Stimulated activated CD8-positive, alpha-beta memory T cell treated with anti-CD3 and anti-CD28 coated beads, Interleukin-7, amount 100 ng/mL, for 24 hours (primary cell): Measurements from ENCODE around the gene ZNF491.
"Not testable (repeated sequence)": the region's sequence is repeated elsewhere in the genome, so short reads cannot be mapped to it uniquely, and the experiment has no call there.

Experiments used
- DNase-seq: peaks from one replicate; pipeline ENCODE4 v3.0.0-alpha.2; 2020; ENCODE audit warnings: low read depth

Gene ZNF491

DNA sequence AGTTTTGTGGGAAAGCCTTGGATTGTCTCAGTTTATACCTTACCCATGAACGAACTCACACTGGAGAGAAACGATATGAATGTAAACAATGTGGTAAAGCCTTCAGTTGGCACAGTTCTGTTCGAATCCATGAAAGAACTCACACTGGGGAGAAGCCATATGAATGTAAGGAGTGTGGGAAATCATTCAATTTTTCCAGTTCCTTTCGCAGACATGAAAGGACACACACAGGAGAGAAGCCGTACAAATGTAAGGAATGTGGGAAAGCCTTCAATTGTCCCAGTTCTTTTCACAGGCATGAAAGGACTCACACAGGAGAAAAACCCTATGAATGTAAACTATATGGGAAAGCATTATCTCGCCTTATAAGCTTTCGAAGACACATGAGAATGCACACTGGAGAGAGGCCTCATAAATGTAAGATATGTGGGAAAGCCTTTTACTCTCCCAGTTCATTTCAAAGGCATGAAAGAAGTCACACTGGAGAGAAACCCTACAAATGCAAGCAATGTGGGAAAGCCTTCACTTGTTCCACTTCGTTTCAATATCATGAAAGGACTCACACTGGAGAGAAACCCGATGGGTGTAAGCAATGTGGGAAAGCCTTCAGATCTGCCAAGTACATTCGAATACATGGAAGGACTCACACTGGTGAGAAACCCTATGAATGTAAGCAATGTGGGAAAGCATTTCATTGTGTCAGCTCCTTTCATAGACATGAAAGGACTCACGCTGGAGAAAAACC is 8.2 kb downstream of the ZNF491 start:
- no peak for DNase-seq

DNA sequence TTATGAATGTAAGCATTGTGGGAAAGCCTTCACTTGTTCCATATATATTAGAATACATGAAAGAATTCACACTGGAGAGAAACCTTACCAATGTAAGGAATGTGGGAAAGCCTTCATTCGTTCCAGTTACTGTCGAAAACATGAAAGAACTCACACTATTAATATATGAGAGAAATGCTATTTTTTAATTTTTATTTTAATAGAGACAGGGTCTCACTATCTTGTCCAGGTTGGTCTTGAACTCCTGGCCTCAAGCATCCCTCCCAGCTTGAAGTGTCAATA is 8.7 kb downstream of the ZNF491 start:
- no peak for DNase-seq

GRCh38 chr19:11813703-11814028 is 15.3 kb downstream of the ZNF491 start:
- no peak for DNase-seq

GRCh38 chr19:11814029-11814699 is 15.8 kb downstream of the ZNF491 start, which contains the start of gene ZNF440:
ZNF440 (plus strand) TSS chr19:11814273; CDS start chr19:11814448, 175 bp downstream.
- peak; percentile 79 for DNase-seq

- no peak for DNase-seq
Measured at GRCh38 chr19:11814700-11815035, 16.3 kb downstream of the ZNF491 start.

- DNase-seq: no peak
Measured at GRCh38 chr19:11821474-11822109, 23.3 kb downstream of the ZNF491 start.

GRCh38 chr19:11828957-11829876 is 30.9 kb downstream of the ZNF491 start:
- DNase-seq: not testable (repeated sequence)

GRCh38 chr19:11832253-11832912 is 34.1 kb downstream of the ZNF491 start:
- DNase-seq: no peak

DNA sequence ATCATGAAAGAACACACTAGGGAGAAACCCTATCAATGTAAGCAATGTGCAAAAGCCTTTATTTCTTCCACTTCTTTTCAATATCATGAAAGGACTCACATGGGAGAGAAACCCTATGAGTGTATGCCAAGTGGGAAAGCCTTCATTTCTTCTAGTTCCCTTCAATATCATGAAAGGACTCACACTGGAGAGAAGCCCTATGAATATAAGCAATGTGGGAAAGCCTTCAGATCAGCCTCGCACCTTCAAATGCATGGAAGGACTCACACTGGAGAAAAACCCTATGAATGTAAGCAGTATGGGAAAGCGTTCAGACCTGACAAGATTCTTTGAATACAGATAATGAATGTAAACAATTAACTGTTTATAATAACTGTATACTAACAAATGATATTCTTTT is 35.2 kb downstream of the ZNF491 start:
- DNase-seq: no peak

DNA sequence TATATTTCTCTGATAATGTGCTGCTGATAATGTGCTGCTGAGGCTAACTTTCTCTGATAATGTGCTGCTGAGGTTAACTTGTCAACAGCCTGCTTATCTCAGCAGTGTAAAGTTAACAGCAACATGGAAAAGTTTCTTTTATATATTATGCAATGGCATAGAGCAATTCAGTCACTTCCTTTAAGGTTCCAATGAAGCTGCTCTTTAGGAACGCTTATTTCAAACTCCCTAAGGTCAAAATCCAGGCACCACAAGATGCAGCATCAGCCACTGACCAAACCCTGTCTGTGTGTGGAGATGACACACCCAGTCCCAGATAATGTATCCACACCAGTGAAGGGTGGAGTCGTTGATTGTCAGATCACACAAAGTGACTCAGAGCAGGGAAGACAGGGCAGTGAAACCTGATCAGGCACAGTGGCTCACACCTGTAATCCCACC is 37.3 kb downstream of the ZNF491 start:
- not testable (repeated sequence) for DNase-seq

DNA sequence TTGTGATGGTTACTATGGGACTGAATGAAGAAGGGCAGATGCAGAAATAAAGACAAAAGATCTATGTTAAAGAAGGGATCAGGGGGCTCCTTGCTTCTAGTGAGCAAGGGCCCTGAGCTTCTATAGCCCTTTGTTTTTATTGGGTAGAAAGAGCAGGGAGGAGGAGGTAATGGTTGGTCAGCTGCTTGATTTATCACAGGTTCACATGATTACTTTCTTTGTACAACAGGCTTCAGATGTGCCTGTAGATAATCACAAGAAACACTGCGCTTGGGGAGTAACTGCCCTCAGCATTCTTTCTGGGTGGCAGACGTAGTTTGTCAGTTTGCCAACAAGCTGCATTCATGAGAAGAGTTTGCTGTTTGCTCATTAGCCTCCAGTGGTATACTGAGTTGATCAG is 45.4 kb downstream of the ZNF491 start:
- DNase-seq: no peak

GRCh38 chr19:11847615-11848014 is 49.3 kb downstream of the ZNF491 start:
- not testable (repeated sequence) for DNase-seq

DNA sequence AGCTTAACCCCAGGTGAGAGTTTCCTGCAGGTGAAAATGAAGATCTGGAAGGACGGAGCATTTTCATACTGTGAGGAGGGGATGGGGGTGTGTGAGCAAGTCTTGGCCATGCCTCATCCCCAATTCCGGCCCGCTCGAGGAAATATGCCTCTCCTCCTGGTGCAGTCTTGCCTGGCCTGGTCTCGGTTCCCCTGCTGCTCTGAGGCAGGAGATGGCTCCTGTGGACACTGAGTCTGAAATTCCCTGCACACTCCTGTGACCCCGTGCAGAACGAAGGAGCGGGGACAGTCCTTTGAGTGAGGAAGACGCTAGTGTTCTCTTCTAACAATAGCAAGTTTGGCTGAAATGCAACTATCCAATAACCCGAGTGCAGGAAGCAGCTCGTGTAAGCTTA is 49.9 kb downstream of the ZNF491 start:
- no peak for DNase-seq

DNA sequence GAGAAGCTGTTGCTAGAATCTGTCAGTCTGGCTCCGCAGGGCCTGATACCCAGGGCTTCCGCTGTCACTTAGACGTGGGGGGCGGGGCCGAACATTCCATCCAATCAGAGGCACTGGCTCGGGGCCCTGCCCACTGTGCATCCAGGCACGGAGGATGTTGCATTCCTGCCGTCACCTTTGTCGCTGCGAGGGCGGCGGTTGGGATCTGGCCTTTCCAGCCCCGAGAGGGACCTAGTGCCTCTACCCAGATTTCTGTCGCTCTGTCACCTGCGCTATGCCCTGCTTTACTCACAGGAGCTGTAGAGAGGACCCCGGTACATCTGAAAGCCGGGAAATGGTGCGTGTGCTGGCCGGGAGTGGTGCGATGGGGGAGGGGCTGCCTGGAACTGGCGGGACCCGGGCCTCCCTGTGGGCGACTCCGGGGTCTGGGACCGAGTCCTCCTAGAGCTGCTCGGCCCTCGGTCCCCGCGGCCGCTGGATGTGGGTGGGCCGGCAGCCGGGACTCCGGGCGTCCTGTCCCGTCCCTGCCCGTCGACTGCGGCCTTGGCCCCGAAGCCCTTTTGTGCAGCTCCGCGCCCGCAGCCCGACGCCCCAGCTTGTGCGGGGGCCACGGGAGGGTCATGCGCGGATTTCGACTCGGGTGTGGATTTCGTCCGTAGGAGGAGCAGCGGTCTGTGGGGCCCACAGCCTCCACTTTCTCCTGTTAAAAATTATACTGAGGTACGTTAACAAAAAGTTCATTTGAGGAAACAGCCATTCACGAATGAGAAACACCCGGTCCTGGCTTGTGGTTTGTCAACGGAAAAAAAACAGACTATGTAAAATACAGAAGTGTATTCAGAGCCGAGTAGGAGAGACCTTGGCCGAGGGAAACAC is 50.5 kb downstream of the ZNF491 start, which contains the start of gene ZNF439:
Gene ZNF439, plus strand, starts transcription at position 133 of the 876 bp plus-strand sequence. Its CDS starts 142 bp downstream, at position 275.
- DNase-seq: peak; percentile 81

- not testable (repeated sequence) for DNase-seq
Measured at GRCh38 chr19:11850289-11850688, 52.0 kb downstream of the ZNF491 start.

DNA sequence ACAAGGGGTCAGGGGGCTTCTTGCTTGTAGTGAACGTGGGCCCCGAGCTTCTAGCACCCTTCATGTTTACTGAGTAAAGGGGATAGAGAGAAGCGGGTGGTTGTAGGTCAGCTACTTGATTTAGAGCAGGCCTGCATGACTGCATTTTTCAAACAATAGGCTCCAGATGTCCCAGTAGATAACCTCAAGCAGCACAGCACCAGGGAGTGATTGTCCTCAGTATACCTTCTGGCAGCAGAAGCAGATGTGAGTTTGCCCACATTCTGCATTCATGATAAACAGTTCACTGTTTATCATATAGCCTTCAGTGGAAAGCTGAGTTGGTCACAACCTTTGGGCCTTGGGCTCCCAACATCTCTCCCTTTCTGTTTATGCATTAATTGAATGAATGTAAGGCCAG is 55.0 kb downstream of the ZNF491 start:
- no peak for DNase-seq

DNA sequence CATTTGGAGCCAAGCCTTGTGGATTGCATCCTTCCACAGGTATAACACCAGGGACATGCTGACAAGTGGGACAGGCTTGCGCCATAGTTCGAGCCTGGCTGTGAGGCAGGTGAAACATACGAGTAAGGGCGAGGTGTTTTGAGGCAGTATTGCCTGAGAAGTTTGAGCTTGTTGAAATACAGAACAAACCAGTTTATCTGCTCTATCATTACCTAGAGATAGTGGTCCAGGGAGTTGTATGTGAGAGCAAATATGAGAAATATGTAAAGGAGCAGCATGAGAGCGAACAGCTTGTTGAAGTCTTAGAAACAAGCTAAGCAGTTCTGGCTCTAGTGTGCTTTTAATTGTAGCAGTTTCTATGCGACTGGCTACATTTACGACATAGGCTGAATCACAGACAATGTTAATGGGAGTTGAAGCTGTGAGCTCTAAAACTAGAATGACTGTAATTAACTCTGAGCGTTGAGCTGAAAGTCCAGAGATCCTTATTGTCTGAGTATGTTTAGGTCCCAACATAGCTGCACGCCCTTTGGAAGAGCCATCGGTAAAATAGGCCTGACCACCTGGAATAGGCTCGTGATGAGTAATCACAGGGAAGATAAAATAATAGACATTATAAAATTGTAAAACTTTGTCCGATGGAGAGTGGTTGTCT is 58.4 kb downstream of the ZNF491 start:
- DNase-seq: no peak
